ENCODE results near the gene XXYLT1.

DNA sequence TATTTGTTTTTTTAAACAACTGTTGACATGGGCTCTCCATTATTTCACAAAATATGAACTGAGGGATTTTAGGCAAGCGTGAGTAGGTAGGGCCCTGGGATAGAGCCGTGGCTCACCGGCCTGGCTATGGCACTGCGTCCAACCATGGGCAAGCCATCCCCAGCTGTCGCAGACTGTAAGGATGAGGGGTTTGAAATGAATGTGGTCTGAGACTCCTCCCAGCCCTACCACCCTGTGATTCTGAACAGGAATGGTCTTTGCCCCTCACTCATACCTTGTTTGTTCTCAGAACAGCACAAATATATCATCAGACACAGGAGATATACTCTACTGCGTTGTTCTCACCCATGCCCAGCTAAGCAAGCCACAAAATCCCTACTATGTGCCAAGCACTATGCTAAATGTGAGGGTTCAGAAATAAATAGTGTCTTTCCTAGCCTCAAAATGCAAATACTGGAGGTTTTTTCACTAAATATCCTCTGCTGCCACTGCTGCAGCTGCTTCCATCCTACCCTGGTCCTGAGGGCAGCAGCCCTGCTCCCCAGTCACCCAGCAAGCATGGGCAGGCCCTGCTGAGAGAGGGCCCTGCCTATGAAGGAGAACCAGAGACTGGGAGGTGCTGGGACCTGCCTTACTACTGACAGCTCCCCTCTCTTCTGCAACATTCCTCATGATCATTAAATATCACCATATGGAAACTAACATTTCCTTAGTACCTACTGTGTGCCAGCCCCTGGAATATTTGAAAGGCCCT, 102.8 kb downstream of the XXYLT1 start:
- TF ChIP-seq, protein P1, sequence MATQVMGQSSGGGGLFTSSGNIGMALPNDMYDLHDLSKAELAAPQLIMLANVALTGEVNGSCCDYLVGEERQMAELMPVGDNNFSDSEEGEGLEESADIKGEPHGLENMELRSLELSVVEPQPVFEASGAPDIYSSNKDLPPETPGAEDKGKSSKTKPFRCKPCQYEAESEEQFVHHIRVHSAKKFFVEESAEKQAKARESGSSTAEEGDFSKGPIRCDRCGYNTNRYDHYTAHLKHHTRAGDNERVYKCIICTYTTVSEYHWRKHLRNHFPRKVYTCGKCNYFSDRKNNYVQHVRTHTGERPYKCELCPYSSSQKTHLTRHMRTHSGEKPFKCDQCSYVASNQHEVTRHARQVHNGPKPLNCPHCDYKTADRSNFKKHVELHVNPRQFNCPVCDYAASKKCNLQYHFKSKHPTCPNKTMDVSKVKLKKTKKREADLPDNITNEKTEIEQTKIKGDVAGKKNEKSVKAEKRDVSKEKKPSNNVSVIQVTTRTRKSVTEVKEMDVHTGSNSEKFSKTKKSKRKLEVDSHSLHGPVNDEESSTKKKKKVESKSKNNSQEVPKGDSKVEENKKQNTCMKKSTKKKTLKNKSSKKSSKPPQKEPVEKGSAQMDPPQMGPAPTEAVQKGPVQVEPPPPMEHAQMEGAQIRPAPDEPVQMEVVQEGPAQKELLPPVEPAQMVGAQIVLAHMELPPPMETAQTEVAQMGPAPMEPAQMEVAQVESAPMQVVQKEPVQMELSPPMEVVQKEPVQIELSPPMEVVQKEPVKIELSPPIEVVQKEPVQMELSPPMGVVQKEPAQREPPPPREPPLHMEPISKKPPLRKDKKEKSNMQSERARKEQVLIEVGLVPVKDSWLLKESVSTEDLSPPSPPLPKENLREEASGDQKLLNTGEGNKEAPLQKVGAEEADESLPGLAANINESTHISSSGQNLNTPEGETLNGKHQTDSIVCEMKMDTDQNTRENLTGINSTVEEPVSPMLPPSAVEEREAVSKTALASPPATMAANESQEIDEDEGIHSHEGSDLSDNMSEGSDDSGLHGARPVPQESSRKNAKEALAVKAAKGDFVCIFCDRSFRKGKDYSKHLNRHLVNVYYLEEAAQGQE (IDR thresholded peaks at IDR 0.05), result no peak
- no peak for TF ChIP-seq PHF8 (IDR thresholded peaks at IDR 0.05; ENCODE audit: borderline replicate concordance, low read depth)
- TF ChIP-seq, protein P2, sequence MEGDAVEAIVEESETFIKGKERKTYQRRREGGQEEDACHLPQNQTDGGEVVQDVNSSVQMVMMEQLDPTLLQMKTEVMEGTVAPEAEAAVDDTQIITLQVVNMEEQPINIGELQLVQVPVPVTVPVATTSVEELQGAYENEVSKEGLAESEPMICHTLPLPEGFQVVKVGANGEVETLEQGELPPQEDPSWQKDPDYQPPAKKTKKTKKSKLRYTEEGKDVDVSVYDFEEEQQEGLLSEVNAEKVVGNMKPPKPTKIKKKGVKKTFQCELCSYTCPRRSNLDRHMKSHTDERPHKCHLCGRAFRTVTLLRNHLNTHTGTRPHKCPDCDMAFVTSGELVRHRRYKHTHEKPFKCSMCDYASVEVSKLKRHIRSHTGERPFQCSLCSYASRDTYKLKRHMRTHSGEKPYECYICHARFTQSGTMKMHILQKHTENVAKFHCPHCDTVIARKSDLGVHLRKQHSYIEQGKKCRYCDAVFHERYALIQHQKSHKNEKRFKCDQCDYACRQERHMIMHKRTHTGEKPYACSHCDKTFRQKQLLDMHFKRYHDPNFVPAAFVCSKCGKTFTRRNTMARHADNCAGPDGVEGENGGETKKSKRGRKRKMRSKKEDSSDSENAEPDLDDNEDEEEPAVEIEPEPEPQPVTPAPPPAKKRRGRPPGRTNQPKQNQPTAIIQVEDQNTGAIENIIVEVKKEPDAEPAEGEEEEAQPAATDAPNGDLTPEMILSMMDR (IDR thresholded peaks at IDR 0.05), result no peak
- no peak for TF ChIP-seq SMC3 (IDR thresholded peaks at IDR 0.05)
- TF ChIP-seq JUN (IDR thresholded peaks at IDR 0.05), result no peak
- no peak for TF ChIP-seq MAFK (IDR thresholded peaks at IDR 0.05; ENCODE audit: partially characterized antibody)
- TF ChIP-seq, protein P3, sequence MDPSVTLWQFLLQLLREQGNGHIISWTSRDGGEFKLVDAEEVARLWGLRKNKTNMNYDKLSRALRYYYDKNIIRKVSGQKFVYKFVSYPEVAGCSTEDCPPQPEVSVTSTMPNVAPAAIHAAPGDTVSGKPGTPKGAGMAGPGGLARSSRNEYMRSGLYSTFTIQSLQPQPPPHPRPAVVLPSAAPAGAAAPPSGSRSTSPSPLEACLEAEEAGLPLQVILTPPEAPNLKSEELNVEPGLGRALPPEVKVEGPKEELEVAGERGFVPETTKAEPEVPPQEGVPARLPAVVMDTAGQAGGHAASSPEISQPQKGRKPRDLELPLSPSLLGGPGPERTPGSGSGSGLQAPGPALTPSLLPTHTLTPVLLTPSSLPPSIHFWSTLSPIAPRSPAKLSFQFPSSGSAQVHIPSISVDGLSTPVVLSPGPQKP (IDR thresholded peaks at IDR 0.05; ENCODE audit: low read depth, low read length), result no peak

Data from A549 (cell line).